HepG2 (cell line): ENCODE measurements around the gene DPP7. TPM values are rescaled to one million over a fixed set of nuclear protein-coding genes. Genes with fewer than 3 reads are reported as not detected.

Experiments used
- AFF4 ChIP-seq: sonication (generic); formaldehyde crosslinking; IDR thresholded peaks from 2 replicates; pipeline ENCODE4 v1.4.0; 2020; ENCODE audit warnings: missing genetic modification reagents
- AGO1 ChIP-seq: fragments of 200-400 bp; formaldehyde crosslinking; IDR thresholded peaks from 2 replicates; pipeline ENCODE4 v1.6.1; 2017; ENCODE audit warnings: mild to moderate bottlenecking, low read depth, low read length, moderate library complexity; ENCODE audit not compliant: poor library complexity, severe bottlenecking
- ARID2 ChIP-seq: sonication (generic); formaldehyde crosslinking; IDR thresholded peaks from 2 replicates; pipeline ENCODE4 v1.8.1; 2022; ENCODE audit warnings: mild to moderate bottlenecking, missing genetic modification reagents, borderline replicate concordance
- ASH2L ChIP-seq: fragments of 300-600, 200-600 bp; sonication (generic); IDR thresholded peaks from 2 replicates; pipeline ENCODE4 v1.7.0; 2017; ENCODE audit warnings: low read depth, mild to moderate bottlenecking, moderate library complexity, mixed read lengths, low read length; ENCODE audit not compliant: insufficient read length
- ATF1 ChIP-seq: IDR thresholded peaks from 2 replicates; pipeline ENCODE4 v1.6.1; 2016; ENCODE audit warnings: mild to moderate bottlenecking, control low read depth
- CCAR2 ChIP-seq: fragments of 200-400 bp; formaldehyde crosslinking; optimal IDR thresholded peaks from 2 replicates; pipeline ENCODE3; 2018; ENCODE audit warnings: low read depth, mild to moderate bottlenecking, low read length, moderate library complexity
- CHD4 ChIP-seq: fragments of 200-600 bp; sonication (generic); IDR thresholded peaks from 2 replicates; pipeline ENCODE4 v1.7.0; 2017; ENCODE audit warnings: mild to moderate bottlenecking, low read length, borderline replicate concordance
- DR1 ChIP-seq: sonication (generic); formaldehyde crosslinking; IDR thresholded peaks from 2 replicates; pipeline ENCODE4 v1.8.0; 2021; ENCODE audit warnings: mild to moderate bottlenecking, missing genetic modification reagents, inconsistent platforms
- FUBP1 ChIP-seq: sonication (generic); formaldehyde crosslinking; IDR thresholded peaks from 2 replicates; pipeline ENCODE4 v1.5.1; 2020; ENCODE audit warnings: missing genetic modification reagents, mild to moderate bottlenecking, borderline replicate concordance
- HNF4G ChIP-seq, 2 experiments: sonication (generic) in 1 of 2; formaldehyde crosslinking in 1 of 2; IDR thresholded peaks; 2 replicates each; pipeline versions ENCODE4 v1.4.0 to v1.6.1; 2011 to 2020; ENCODE audit warnings: borderline replicate concordance in 2 of 2, low read depth in 2 of 2, mild to moderate bottlenecking in 2 of 2, low read length in 1 of 2, missing genetic modification reagents in 1 of 2, moderate library complexity in 1 of 2
- HOMEZ ChIP-seq: IDR thresholded peaks from 2 replicates; pipeline ENCODE4 v1.6.1; 2016; ENCODE audit warnings: low read depth
- PAWR ChIP-seq: sonication (generic); formaldehyde crosslinking; IDR thresholded peaks from 2 replicates; pipeline ENCODE4 v1.4.0; 2020; ENCODE audit warnings: missing genetic modification reagents, mild to moderate bottlenecking, borderline replicate concordance
- POLR2AphosphoS5 ChIP-seq: IDR thresholded peaks from 2 replicates; pipeline ENCODE4 v1.6.1; 2012; ENCODE audit warnings: low read depth, low read length
- RARA ChIP-seq: IDR thresholded peaks from 2 replicates; pipeline ENCODE4 v1.6.1; 2016; ENCODE audit warnings: missing genetic modification reagents, missing compliant biosample characterization
- SAFB2 ChIP-seq: sonication (generic); formaldehyde crosslinking; IDR thresholded peaks from 2 replicates; pipeline ENCODE4 v1.5.1; 2020; ENCODE audit warnings: missing genetic modification reagents, low read depth, mild to moderate bottlenecking, borderline replicate concordance
- SMARCC2 ChIP-seq: fragments of 450-650 bp; IDR thresholded peaks from 2 replicates; pipeline ENCODE4 v1.6.1; 2017; ENCODE audit warnings: antibody characterized with exemption, mild to moderate bottlenecking
- ZNF20 ChIP-seq: sonication (generic); formaldehyde crosslinking; IDR thresholded peaks from 2 replicates; pipeline ENCODE4 v1.4.0; 2020; ENCODE audit warnings: mild to moderate bottlenecking, moderate library complexity, missing genetic modification reagents
- ZNF354B ChIP-seq: sonication (generic); formaldehyde crosslinking; IDR thresholded peaks from 2 replicates; pipeline ENCODE4 v1.8.0; 2022; ENCODE audit warnings: mild to moderate bottlenecking, missing genetic modification reagents
- ZNF670 ChIP-seq: sonication (generic); formaldehyde crosslinking; IDR thresholded peaks from 2 replicates; pipeline ENCODE4 v1.8.0; 2022; ENCODE audit warnings: mild to moderate bottlenecking, missing genetic modification reagents, borderline replicate concordance
- ZNF709 ChIP-seq: sonication (generic); formaldehyde crosslinking; IDR thresholded peaks from 2 replicates; pipeline ENCODE4 v1.5.0; 2020; ENCODE audit warnings: mild to moderate bottlenecking, missing genetic modification reagents
- ZNF777 ChIP-seq: sonication (generic); formaldehyde crosslinking; IDR thresholded peaks from 2 replicates; pipeline ENCODE4 v1.4.0; 2020; ENCODE audit warnings: missing genetic modification reagents
- ZNF841 ChIP-seq: sonication (generic); formaldehyde crosslinking; IDR thresholded peaks from 2 replicates; pipeline ENCODE4 v1.8.1; 2023; ENCODE audit warnings: missing genetic modification reagents, borderline replicate concordance
- ZNF883 ChIP-seq: sonication (generic); formaldehyde crosslinking; IDR thresholded peaks from 2 replicates; pipeline ENCODE4 v1.5.1; 2020; ENCODE audit warnings: mild to moderate bottlenecking, missing genetic modification reagents; ENCODE audit errors: not compliant biosample characterization
- polyA plus RNA-seq, 8 experiments: library from polyadenylated mRNA; depleted of rRNA in 3 of 8; stranded (reverse) in 7 of 8; unstranded in 1 of 8; fragments of >200 nt; fragmentation: Illumina TruSeq in 4 of 8; extraction: Trizol in 4 of 8; gene quantifications; 2 replicates each; pipeline versions ENCODE4 v1.2.1 to v1.2.3, GENCODE V29; 2011 to 2016; ENCODE audit warnings: low read depth in 4 of 8, missing spikeins in 1 of 8, mixed read lengths in 1 of 8; ENCODE audit not compliant: insufficient read depth in 1 of 8
- total RNA-seq, 5 experiments: library from RNA; depleted of rRNA; stranded (reverse); fragments of >200 nt; fragmentation: Illumina TruSeq; extraction: Trizol; gene quantifications; 2 replicates each; pipeline ENCODE4 v1.2.3, GENCODE V29; 2016; ENCODE audit warnings: low read depth in 1 of 5

The DPP7 gene
- total and polyA plus RNA-seq, 2 of the 13 experiments (the other 11 are each of a cell fraction or from before 2014, with no cell fraction given), result 1.2 to 4.5 TPM

GRCh38 chr9:137128862-137129455 lies 14.4 kb upstream of the DPP7 start (continued):
- TF ChIP-seq HNF4G (IDR thresholded peaks at IDR 0.05; ENCODE audit: borderline replicate concordance, low read depth, low read length), result no peak
- TF ChIP-seq HNF4G (CRISPR knock-in tag; IDR thresholded peaks at IDR 0.05; ENCODE audit: borderline replicate concordance, low read depth), result no peak
- TF ChIP-seq ZNF20 (CRISPR knock-in tag), result no peak
- TF ChIP-seq FUBP1, result no peak
- no peak for TF ChIP-seq POLR2AphosphoS5
- TF ChIP-seq ZNF777 (CRISPR knock-in tag), result no peak
- no peak for TF ChIP-seq AGO1
- no peak for TF ChIP-seq RARA (CRISPR knock-in tag)
- TF ChIP-seq PAWR (CRISPR knock-in tag), result no peak
- TF ChIP-seq ZNF883, result no peak
- TF ChIP-seq CHD4, result no peak
- no peak for TF ChIP-seq SAFB2 (CRISPR knock-in tag)
- TF ChIP-seq AFF4 (CRISPR knock-in tag), result no peak
- TF ChIP-seq ZNF841 (CRISPR knock-in tag), result no peak
- TF ChIP-seq CCAR2, result no peak
- no peak for TF ChIP-seq ASH2L
- peak; percentile 79; the same call in 1 of the 2 replicates for TF ChIP-seq ZNF354B (CRISPR knock-in tag)
- TF ChIP-seq ZNF709 (CRISPR knock-in tag), result peak; percentile 28; the same call in 1 of the 2 replicates
- TF ChIP-seq DR1, result no peak
- TF ChIP-seq HOMEZ (CRISPR knock-in tag), result no peak
- no peak for TF ChIP-seq ATF1
- no peak for TF ChIP-seq ZNF670 (CRISPR knock-in tag)
- TF ChIP-seq SMARCC2, result no peak
- TF ChIP-seq ARID2 (CRISPR knock-in tag), result no peak
